ENCODE measurements around the gene VSX2.

DNA sequence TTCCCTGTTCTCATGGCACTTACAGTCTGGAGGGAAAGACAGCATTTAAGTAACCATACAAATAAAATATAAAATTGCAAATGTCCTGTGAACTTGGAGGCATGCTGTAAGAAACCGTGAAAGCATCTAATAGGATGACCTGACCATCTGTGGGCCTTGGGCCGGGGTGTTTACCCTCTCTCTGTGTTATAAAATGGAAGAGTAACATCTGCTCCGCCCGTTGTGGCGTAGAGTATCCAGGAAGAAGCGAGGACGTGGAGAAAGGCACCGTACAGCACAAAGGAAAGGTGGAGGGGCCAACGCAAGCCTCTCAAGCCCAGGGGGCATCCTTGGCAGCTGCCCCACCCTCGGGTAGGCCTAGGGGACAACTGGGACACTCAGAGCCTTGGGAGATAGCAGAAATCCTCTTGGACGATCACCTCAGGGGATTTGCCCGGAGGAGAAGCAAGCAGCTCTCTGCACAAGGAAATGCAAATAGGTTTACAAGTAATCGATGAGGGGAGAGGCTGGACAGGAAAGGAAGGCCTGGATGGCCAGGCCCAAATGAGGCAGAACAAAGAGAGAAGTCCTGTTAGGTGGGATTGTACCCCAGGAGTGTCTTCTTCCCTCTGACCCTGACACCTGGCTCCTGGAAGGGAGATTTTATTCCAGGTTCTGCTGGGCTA is 26.2 kb downstream of the VSX2 start:
- TF ChIP-seq POLR2A (IDR thresholded peaks at IDR 0.05): no peak
- TF ChIP-seq, protein P1, sequence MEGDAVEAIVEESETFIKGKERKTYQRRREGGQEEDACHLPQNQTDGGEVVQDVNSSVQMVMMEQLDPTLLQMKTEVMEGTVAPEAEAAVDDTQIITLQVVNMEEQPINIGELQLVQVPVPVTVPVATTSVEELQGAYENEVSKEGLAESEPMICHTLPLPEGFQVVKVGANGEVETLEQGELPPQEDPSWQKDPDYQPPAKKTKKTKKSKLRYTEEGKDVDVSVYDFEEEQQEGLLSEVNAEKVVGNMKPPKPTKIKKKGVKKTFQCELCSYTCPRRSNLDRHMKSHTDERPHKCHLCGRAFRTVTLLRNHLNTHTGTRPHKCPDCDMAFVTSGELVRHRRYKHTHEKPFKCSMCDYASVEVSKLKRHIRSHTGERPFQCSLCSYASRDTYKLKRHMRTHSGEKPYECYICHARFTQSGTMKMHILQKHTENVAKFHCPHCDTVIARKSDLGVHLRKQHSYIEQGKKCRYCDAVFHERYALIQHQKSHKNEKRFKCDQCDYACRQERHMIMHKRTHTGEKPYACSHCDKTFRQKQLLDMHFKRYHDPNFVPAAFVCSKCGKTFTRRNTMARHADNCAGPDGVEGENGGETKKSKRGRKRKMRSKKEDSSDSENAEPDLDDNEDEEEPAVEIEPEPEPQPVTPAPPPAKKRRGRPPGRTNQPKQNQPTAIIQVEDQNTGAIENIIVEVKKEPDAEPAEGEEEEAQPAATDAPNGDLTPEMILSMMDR (IDR thresholded peaks at IDR 0.05): no peak
